ENCODE results near the gene DCAF16.
"Not testable (repeated sequence)": the region's sequence is repeated elsewhere in the genome, so short reads cannot be mapped to it uniquely, and the experiment has no call there.

The DCAF16 gene

DNA sequence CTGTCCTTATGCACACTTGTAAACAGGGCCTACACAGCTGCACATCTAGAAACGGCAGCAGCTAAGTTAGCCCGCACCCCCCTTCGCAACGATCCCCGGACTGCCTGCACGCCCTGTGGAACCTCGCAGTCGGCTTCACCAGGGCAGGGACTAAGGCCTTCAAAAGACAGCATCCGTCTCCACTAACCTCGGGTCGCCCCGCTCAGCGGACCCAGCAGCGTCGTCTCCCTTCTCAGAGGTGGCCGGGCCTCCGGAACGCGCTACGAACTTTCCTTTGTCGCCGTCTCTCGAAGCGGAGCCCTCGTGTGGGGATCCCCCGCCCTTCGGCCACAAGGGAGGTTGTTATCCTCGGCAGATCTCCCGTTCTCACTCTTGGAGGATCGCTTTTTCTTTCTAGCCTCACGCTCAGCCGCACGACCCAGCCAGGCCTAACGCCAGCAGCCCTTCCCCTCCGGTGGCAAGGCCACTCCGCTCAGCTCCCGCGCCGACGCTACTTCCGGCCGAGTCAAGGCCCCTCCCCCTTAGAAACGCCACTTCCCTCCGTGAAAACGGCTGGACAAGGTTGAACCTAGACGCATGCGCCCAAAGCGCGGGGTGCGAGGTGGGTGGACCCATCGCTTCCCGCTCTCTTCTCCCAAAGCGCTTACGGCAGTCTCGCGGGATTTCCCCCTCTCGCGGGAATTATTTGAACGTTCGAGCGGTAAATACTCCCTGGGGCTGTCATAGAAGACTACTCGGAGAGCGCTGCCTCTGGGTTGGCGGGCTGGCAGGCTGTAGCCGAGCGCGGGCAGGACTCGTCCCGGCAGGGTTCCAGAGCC, at the start of gene DCAF16, which contains the start of gene NCAPG:
Gene DCAF16 (minus strand): TSS at position 498 of the 818 bp plus-strand sequence. CDS start 6,616 bp downstream, outside the sequence.
Gene NCAPG (plus strand): TSS at position 720 of the 818 bp plus-strand sequence. CDS start 99 bp downstream, outside the sequence.
- DNase-seq: peak; percentile 100

DNA sequence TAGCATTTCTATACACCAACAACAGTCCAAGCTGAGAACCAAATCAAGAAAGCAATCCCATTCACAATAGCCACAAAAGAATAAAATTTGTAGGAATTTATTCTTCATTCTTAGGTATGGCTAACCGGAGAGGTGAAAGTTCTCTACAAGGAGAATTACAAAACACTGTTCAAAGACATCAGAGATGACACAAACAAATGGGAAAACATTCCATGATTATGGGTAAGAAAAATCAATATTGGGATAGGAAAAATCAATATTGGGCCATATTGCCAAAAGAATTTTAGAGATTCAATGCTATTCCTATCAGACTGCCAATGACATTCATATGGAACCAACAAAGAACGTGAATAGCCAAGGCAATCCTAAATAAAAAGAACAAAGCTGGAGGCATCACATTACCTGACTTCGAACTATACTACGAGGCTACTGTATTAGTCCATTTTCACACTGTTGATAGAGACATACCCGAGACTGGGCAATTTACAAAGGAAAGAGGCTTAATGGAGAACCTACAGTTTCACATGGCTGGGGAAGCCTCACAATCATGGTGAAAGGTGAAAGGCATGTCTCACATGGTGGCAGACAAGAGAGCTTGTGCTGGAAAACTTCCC, 49.3 kb upstream of the DCAF16 start:
- DNase-seq: no peak

DNA sequence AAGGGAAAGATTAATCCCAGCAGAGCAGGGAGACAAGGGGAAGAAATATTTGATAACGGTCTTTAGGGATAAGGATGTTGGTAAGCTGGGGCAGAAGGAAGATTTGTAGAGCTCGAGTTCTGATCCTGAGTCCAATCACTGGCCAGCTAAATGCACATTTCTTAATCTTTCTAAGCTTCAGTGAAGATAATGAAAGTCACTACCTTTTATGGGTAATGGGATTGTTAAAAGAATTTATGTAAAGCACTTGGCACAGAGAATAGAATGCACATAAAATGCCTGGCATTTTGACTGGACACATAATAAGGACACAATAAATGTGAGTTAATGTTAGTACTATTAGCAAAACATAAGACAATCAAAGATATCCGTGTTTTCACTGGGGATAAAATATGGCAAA, 43.5 kb upstream of the DCAF16 start:
- no peak for DNase-seq

DNA sequence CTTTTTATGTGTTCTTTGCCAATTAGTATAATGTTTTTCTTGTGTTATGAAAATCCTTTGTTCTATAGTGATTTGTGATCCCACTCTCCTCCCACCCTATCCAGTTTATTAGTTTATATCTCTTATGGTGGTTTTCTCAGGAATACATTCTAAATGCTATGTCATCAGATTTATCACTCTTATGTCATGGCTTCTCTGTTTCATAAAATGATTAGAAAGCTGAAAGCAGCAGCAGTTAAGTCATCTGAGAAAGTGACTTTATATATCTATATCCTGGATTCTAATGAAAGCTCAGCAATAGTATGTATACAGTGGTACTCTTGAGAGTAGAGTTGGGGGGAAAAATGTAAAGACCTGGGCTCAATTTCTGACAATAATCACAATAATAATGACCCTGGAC, 41.4 kb upstream of the DCAF16 start:
- no peak for DNase-seq

DNA sequence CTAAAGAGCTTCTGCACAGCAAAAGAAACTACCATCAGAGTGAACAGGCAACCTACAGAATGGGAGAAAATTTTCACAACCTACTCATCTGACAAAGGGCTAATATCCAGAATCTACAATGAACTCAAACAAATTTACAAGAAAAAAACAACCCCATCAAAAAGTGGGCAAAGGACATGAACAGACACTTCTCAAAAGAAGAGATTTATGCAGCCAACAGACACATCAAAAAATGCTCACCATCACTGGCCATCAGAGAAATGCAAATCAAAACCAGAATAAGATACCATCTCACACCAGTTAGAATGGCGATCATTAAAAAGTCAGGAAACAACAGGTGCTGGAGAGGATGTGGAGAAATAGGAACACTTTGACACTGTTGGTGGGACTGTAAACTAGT, 39.7 kb upstream of the DCAF16 start:
- not testable (repeated sequence) for DNase-seq

DNA sequence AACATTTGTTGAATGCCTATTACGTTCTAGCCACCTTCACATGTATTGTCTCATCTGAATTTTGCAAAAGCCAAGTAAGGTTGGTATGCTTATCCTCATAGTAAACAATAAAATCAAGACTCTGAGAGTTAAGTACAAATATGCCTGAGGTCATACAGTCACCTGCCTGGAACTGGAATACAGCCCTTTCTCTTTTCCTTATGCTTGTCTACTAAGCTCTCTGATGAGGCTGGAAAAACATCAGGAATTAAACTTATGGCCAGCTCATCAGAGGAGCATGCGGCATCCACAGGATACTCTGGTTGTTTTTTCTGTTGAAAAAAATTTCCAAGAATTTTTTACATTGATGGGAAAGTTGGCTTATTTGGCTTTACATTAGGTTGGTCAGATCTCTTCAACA, 35.7 kb upstream of the DCAF16 start:
- DNase-seq: no peak

DNA sequence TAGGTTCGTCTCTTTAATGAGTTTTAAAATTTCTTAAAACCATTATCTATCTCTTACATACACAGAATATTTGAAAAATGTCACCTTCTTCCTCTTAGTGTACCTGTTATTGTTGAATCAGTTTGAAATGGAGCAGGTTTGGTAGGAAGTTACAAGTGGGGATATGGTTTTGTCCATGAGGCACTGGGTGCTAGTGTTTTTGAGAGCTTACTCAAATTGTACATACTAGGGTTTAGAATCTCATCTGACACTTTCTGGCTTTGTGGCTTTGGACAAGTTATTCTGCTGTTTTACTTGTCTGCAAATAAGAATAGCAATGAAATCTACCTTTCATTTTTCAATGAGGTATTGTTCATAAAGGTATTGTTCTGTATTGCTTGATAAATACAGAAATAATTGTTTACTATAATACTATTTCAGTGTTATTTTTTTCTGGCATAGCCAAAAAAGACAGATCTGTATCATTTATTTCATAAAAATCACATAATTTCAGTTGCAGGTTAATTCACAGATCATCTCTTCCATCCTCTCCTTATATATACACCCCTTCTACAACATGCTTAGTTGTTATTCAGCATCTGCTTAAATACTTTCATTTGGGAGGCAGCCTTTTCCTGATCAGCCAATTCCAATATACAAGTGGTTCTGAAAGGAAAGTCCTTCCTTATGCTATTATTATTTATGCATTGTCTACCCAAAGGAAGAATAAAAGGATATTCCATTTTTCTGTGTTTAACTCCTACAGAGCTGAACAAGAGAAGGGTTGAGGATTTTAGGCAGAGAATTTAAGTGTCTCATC, 13.5 kb upstream of the DCAF16 start:
- DNase-seq: no peak

DNA sequence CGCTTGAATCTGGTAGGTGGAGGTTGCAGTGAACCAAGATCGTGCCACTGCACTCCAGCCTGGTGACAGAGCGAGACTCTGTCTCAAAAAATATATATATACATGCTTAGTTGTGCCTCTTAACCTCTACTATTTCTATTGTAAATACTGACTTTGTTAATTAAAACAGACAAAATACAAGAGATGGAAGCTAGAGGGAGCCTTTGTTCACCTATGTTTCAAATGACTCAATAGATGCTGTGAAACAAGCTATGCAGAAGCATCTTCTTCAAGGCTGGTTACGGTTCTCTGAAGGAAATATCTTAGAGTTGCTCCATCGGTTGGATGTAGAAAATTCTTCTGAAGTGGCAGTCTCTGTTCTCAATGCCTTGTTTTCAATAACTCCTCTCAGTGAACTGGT, 6.5 kb upstream of the DCAF16 start:
- peak; percentile 78 for DNase-seq

DNA sequence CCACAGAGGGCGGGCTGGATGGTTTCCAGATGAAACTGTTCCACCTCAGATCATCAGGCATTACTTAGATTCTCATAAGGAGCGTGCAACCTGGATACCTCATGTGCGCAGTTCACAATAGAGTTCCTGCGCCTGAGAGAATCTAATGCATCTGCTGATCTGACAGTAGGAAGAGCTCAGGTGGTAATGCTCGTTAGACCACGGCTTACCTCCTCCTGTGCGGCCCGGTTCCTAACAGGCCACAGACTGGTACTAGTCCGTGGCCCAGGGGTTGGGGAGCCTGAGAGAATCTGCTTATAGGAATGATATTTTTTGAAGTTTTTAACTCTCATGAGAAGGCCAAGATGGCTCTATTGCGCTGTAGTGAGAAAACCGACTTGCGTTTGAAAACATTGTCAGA, 5.6 kb upstream of the DCAF16 start:
- DNase-seq: no peak

DNA sequence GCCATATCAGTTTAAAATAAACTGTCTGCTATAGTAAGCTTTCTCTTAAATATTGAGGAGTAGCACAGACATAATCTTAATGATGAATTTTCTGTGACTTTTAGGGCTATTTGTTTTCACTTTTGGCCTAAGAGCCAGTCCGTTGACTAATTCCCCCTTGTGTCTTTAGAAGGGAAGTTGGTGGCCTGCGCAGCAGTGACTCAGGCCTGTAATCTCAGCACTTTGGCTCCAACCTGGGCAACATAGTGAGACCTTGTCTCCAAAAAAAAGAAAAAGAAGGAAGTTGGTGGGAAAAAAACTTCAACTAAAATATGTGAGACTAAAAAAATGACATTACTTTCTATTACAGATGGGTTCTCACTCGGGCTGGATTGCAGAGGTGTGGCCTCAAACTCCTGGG, 3.6 kb upstream of the DCAF16 start:
- DNase-seq: peak; percentile 23

DNA sequence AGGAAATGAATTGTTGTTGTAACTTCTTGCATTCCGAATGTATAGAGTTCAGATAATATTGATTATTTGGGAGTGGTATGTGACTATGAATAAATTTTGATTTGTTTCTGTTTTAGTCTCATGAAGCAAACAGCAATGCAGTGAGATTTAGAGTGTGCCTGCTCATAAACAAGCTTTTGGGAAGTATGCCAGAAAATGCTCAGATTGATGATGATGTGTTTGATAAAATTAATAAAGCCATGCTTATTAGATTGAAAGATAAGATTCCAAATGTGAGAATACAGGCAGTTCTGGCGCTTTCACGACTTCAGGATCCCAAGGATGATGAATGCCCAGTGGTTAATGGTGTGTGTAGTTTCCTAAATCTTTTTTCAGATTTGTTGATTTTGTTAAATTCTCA, 2.2 kb upstream of the DCAF16 start:
- DNase-seq: no peak

DNA sequence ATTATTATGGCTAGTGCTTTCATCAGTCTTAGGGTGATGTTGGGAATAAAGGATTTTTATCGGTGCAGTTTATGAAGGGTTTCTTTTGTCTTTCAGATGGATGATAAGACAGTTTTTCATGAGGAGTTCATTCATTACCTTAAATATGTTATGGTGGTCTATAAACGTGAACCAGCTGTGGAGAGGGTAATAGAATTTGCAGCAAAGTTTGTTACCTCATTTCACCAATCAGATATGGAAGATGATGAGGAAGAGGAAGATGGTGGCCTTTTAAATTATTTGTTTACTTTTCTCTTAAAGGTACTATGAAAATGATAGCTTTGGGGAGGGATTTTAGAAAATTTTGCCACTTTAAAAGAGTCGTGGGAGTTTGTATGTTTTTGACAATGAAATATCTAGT, 1.6 kb upstream of the DCAF16 start:
- DNase-seq: peak; percentile 39

DNA sequence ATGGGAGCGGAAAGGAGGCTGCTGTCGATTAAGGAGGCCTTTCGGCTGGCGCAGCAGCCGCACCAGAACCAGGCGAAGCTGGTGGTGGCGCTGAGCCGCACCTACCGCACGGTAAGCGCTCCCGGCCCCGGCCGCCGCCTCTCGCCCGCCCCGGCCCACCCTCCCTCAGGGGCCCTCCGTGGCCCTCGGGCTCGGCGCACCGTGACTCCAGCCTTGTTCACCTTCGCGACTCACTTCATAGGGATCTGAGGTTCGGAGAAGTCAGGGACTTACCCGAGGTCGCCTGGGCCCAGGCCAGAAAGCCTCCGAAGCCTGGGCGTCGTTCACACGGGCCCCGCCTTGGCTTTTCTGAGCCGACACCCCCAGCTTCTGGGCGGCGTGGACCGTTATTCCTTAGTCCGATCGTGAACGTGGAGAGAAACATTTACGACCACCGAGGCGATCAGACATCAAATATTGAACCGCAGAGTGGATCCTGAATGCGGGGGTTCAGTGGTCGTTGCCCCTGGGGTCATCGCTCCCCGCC, 584 bp upstream of the DCAF16 start:
- DNase-seq: peak; percentile 68

DNA sequence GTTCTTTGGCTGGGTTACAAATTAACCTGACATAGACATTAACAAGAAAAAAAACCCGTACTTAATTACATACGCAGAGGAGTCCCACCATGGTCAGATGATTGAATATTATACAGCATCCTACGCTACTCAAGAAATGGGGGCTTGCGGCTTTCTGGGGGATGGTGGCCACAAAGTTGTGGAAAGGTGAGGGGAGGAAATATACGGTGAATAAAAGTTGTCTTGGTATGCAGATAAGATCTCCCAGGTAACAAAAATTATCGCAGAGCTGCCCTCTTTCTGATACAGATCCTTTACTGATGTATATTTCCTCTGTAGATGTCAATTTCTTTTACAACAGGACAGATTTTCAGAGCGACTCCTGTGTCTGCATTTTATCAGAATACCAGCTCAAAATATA, 890 bp downstream of the DCAF16 start:
- DNase-seq: peak; percentile 25

DNA sequence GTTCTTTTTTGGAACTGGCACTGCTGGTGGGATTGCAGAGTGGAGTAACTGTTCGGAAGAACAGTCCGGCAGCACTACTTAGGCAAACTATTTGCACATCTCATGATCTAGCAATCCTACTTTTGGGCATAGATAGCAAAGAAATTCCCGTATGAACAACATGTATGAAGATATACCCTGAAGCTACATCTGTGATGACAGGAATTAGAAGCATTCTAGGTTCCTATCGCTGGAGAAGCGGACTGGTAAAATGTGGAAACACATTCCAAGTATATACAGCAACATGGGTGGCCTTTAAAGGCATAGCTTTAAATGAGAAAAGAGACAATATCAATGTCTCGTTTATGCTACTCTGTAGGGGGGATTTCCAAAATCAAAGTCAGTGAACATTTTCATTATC, 3.1 kb downstream of the DCAF16 start:
- no peak for DNase-seq

DNA sequence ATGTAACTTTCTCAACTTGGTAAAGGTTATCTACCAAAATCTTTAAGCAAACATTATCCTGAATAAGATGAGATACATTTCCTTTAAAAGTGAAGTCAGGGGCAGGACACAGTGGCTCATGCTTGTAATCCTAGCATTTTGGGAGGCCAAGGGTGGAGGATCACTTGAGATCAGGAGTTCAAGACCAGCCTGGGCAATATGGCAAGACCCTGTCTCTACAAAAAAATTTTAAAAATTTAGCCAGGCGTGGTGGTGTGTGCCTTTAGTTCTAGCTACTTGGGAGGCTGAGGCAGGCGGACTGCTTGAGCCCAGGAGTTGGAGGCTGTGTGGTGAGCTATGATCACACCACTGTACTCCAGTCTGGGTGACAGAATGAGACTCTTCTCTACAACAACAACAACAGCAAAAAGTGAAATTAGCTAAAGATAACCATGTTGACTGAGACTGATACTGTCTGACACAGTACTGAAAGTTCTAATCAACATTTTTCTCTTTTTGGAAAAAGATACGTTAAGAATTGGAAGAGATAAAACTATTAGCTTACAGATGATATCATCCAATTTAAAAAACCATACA, 4.9 kb downstream of the DCAF16 start:
- DNase-seq: no peak

DNA sequence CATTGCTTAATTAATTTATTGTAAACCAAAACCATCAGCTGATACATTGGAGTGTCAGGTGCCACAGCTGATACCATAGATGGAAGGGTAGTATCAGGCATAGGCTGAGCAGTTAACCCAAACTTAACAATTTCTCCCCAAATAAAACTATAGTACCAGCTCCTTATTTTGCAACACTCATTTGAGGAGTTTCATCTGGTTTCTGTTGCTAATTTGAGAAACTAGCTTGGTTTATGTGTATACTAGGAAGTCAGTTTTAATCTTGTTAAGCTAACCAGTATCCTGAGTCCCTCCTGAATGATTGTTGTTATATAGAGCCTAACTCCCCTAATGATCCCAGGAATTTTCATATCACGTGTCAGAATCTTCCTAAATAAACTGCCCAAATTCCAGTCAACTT, 12.7 kb downstream of the DCAF16 start:
- no peak for DNase-seq

DNA sequence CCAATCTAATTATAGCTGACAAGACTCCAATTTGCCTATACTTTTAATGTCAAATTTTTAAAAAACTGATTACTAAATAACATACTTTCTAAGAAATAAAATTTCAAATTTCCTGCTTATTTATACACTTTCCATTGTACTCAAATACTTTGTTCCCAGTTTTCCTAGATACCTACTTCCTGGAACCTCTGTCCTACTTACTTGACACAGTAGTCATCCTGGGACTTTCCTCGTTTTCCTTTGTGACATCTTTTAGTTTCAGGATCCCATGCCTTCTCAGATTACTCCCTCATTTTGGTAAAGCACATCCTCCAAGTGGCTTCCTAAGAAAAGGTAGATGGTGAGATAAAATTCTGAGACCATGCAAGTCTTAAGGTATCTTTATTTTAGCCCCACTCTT, 15.8 kb downstream of the DCAF16 start:
- no peak for DNase-seq

DNA sequence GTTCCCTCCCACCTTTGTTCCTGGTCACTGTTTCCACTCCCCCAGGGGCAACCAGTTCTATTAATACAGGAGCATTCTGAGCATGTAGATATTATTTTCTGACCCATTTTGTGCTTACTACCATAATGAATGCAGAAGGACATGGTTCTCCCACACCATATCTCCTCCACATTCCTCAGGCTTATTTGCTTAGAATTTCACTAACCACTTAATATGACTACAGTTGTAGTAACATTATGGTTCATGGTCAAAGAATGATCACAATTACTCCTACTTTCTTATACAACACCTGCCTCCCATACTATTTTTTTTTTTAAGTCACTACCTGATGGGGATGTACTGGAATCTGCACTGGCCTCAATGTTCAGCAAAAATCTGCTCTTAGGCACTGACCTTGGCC, 21.6 kb downstream of the DCAF16 start:
- no peak for DNase-seq

DNA sequence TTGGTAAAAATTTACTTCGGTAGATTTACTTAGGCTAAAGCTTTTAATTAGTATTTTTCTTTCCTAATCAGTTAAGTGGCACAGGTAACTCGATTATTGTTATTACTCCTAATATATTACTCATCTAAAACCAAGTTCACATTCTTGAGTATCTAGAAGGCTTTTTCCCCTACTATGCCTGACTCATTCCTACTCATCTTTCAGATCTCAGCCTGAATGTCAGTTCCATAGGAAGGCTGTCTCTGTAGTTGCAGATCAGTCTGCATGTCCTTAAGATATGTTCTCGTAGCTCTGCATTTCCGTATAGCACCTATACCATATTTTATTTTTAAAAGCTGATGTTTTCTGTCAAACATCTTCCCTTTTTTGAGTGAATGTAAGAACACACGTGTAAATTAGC, 23.2 kb downstream of the DCAF16 start:
- no peak for DNase-seq

DNA sequence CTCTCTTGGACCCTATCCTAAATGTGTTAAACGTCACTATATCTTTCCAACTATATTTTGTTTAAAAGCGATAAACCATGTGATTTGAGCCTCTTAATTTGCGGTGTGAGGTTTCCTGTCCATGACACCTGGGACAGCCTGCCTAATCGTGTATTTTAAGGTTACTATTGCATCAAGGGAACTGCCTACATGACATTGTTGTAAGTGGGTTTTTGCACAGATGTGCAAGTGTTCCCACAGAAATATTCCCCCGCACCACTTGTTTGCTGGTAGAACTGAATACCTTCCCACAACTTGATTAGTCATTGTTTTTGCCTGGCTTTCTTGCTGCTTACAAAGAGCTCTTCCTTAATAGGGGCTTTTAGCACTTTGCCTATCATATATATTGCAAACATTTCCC, 24.0 kb downstream of the DCAF16 start:
- DNase-seq: peak; percentile 13

DNA sequence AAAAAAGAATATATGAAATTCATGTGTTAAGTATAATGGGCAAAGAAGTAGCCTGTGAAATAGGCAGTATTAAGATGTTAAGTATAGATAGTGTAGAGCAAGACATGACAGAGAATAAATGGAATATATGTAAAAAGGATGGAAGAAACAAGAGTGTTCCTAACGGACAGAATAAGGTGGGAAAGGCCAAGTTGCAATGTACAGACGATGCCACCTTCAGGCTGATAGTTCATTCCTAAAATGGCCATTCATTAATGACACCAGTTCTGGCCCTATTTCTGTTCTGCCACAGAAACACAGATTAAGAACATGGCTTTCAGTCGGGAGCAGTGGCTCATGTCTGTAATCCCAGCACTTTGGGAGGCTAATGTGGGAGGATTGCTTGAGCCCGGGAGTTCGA, 24.7 kb downstream of the DCAF16 start:
- DNase-seq: peak; percentile 13

Measured in hematopoietic multipotent progenitor cell treated with erythropoietin and hydrocortisone succinate and interleukin-3 and kit ligand, for 6 days (in vitro differentiated cells).